Globus pallidus (tissue), 1 donor: ENCODE data around the gene UIMC1.
"Not testable (repeated sequence)": the region's sequence is repeated elsewhere in the genome, so short reads cannot be mapped to it uniquely, and the experiment has no call there.

Experiments used
- DNase-seq: peaks from one replicate; pipeline ENCODE4 v3.0.0-alpha.2; 2015; ENCODE audit warnings: low spot score

The UIMC1 gene

GRCh38 chr5:176883700-176884570, 122.6 kb downstream of the UIMC1 start:
- no peak for DNase-seq

- DNase-seq: no peak
Observed at GRCh38 chr5:176882567-176882903, 124.0 kb downstream of the UIMC1 start.

GRCh38 chr5:176881816-176882566, 124.6 kb downstream of the UIMC1 start:
- no peak for DNase-seq

GRCh38 chr5:176881021-176881749, 125.4 kb downstream of the UIMC1 start:
- DNase-seq: no peak

GRCh38 chr5:176880366-176881020, 126.1 kb downstream of the UIMC1 start:
- no peak for DNase-seq

GRCh38 chr5:176879663-176880361, 126.8 kb downstream of the UIMC1 start:
- no peak for DNase-seq

- DNase-seq: no peak
Observed at GRCh38 chr5:176878906-176879662, 127.5 kb downstream of the UIMC1 start.

GRCh38 chr5:176878463-176878862, 128.1 kb downstream of the UIMC1 start:
- DNase-seq: no peak

- DNase-seq: no peak
Observed at GRCh38 chr5:176877793-176878331, 128.7 kb downstream of the UIMC1 start.

GRCh38 chr5:176876506-176877431, 129.8 kb downstream of the UIMC1 start:
- no peak for DNase-seq

- DNase-seq: no peak
Observed at GRCh38 chr5:176875783-176876505, 130.6 kb downstream of the UIMC1 start.

GRCh38 chr5:176875014-176875550, 131.5 kb downstream of the UIMC1 start:
- no peak for DNase-seq

GRCh38 chr5:176874198-176874780, 132.3 kb downstream of the UIMC1 start:
- no peak for DNase-seq

- no peak for DNase-seq
Observed at GRCh38 chr5:176873541-176874172, 132.9 kb downstream of the UIMC1 start.

GRCh38 chr5:176873011-176873410, 133.6 kb downstream of the UIMC1 start:
- DNase-seq: not testable (repeated sequence)

- not testable (repeated sequence) for DNase-seq
Observed at GRCh38 chr5:176872586-176872985, 134.0 kb downstream of the UIMC1 start.

- DNase-seq: not testable (repeated sequence)
Observed at GRCh38 chr5:176870644-176871043, 135.9 kb downstream of the UIMC1 start.
